T47D (cell line): ENCODE measurements around the gene HINT1.
"Not testable (repeated sequence)": the region's sequence is repeated elsewhere in the genome, so short reads cannot be mapped to it uniquely, and the experiment has no call there.

Experiments
- DNase-seq, 2 experiments: peaks; one replicate each; pipeline versions ENCODE4 v3.0.0 to v3.0.0-alpha.2; 2011 to 2012; ENCODE audit warnings: low read depth in 1 of 2, low spot score in 1 of 2
- JUND ChIP-seq: IDR thresholded peaks from 2 replicates; pipeline ENCODE4 v1.6.1; 2012; ENCODE audit warnings: low read depth
- in situ Hi-C: cut with HindIII; loops from 2 replicates; pipeline ENCODE4 v1.10.0; 2016; ENCODE audit warnings: low sequenced_read_pairs, low pct_unique_long_range_greater_than_20kb

HINT1 gene

GRCh38 chr5:131129306-131129705 is 35.8 kb downstream of the HINT1 start:
- in situ Hi-C loops: no loop called here
- TF ChIP-seq JUND: no peak

GRCh38 chr5:131127244-131127643 is 37.8 kb downstream of the HINT1 start:
- in situ Hi-C loops, DNase-seq: not testable (repeated sequence)

More at GRCh38 chr5:131129306-131129705, 35.8 kb downstream of the HINT1 start:
- DNase-seq: no peak

- in situ Hi-C loops: no loop called here
- TF ChIP-seq JUND: no peak
- no peak for DNase-seq
Observed at GRCh38 chr5:131114754-131115153, 50.3 kb downstream of the HINT1 start.

GRCh38 chr5:131112424-131112823 is 52.6 kb downstream of the HINT1 start:
- in situ Hi-C loops: no loop called here
- TF ChIP-seq JUND: no peak
- no peak for DNase-seq

GRCh38 chr5:131110256-131110594 is 54.8 kb downstream of the HINT1 start:
- in situ Hi-C loops: no loop called here
- DNase-seq: no peak
- no peak for TF ChIP-seq JUND

- in situ Hi-C loops: no loop called here
- peak; percentile 13 to 59 for DNase-seq
- TF ChIP-seq JUND: no peak
Observed at GRCh38 chr5:131109540-131110255, 55.4 kb downstream of the HINT1 start.
